H7 (cell line): ENCODE data around the gene FLACC1. TPM values are rescaled to one million over a fixed set of nuclear protein-coding genes. Genes with fewer than 3 reads are reported as not detected.

ENCODE experiments used
- total RNA-seq: library from RNA; depleted of rRNA; stranded (reverse); fragments of >200 nt; shearing (Covaris generic); gene quantifications from 2 replicates; pipeline ENCODE4 v1.2.3, GENCODE V29; 2014; rRNA removed

The FLACC1 gene
- total RNA-seq, 1 experiment from 2014 or later: not detected

Other genes starting within 250 kb of the FLACC1 start
- 9.0 and 18.3 TPM in 2 replicates for gene CFLAR, start 241.2 kb downstream of the FLACC1 start, total RNA-seq
- 5.1 and 5.4 TPM in 2 replicates for gene CASP10, start 174.2 kb downstream of the FLACC1 start, total RNA-seq
- 16.1 and 16.9 TPM in 2 replicates for gene CASP8, start 96.8 kb downstream of the FLACC1 start, total RNA-seq
- gene TRAK2, start 94.1 kb upstream of the FLACC1 start, total RNA-seq: 9.0 and 11.4 TPM in 2 replicates
- gene STRADB, start 94.4 kb upstream of the FLACC1 start, total RNA-seq: 45.9 and 49.1 TPM in 2 replicates